ENCODE data around the gene PPP2R3C.

DNA sequence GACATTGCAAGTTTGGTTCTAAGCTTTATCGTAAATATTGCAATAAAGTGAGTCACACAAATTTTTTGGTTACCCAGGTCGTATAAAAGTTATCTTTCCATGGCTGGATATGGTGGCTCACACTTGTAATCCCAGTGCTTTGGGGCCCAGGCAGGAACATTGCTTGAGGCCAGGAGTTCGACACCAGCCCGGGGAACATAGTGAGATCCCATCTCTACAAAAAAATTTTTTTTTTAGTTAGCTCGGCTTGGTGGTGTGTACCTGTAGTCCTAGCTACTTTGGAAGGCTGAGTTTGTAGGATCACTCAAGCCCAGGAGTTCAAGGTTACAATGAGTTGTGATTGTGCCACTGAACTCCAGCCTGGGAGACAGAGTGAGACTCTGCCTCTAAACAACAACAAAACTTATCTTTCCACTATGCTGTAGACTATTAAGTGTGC is 24.9 kb upstream of the PPP2R3C start:
- TF ChIP-seq, protein P1, sequence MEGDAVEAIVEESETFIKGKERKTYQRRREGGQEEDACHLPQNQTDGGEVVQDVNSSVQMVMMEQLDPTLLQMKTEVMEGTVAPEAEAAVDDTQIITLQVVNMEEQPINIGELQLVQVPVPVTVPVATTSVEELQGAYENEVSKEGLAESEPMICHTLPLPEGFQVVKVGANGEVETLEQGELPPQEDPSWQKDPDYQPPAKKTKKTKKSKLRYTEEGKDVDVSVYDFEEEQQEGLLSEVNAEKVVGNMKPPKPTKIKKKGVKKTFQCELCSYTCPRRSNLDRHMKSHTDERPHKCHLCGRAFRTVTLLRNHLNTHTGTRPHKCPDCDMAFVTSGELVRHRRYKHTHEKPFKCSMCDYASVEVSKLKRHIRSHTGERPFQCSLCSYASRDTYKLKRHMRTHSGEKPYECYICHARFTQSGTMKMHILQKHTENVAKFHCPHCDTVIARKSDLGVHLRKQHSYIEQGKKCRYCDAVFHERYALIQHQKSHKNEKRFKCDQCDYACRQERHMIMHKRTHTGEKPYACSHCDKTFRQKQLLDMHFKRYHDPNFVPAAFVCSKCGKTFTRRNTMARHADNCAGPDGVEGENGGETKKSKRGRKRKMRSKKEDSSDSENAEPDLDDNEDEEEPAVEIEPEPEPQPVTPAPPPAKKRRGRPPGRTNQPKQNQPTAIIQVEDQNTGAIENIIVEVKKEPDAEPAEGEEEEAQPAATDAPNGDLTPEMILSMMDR (IDR thresholded peaks at IDR 0.05), result no peak
- TF ChIP-seq, protein P2, sequence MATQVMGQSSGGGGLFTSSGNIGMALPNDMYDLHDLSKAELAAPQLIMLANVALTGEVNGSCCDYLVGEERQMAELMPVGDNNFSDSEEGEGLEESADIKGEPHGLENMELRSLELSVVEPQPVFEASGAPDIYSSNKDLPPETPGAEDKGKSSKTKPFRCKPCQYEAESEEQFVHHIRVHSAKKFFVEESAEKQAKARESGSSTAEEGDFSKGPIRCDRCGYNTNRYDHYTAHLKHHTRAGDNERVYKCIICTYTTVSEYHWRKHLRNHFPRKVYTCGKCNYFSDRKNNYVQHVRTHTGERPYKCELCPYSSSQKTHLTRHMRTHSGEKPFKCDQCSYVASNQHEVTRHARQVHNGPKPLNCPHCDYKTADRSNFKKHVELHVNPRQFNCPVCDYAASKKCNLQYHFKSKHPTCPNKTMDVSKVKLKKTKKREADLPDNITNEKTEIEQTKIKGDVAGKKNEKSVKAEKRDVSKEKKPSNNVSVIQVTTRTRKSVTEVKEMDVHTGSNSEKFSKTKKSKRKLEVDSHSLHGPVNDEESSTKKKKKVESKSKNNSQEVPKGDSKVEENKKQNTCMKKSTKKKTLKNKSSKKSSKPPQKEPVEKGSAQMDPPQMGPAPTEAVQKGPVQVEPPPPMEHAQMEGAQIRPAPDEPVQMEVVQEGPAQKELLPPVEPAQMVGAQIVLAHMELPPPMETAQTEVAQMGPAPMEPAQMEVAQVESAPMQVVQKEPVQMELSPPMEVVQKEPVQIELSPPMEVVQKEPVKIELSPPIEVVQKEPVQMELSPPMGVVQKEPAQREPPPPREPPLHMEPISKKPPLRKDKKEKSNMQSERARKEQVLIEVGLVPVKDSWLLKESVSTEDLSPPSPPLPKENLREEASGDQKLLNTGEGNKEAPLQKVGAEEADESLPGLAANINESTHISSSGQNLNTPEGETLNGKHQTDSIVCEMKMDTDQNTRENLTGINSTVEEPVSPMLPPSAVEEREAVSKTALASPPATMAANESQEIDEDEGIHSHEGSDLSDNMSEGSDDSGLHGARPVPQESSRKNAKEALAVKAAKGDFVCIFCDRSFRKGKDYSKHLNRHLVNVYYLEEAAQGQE (IDR thresholded peaks at IDR 0.05; ENCODE audit: insufficient read depth in 1 of 2, low read depth in 2 of 2, low read length in 1 of 2), result no peak

All from Panc1 (cell line).